WTC11 (cell line): ENCODE data around the gene ACHE. TPM values are rescaled to one million over a fixed set of nuclear protein-coding genes. Genes with fewer than 3 reads are reported as not detected.

Experiments
- CREB1 ChIP-seq: sonication (generic); formaldehyde crosslinking; IDR thresholded peaks from 2 replicates; pipeline ENCODE4 v1.8.0; 2023; ENCODE audit warnings: mild to moderate bottlenecking, missing genetic modification reagents
- CREM ChIP-seq: sonication (generic); formaldehyde crosslinking; IDR thresholded peaks from 2 replicates; pipeline ENCODE4 v1.8.1; 2022; ENCODE audit warnings: mild to moderate bottlenecking, missing genetic modification reagents, moderate library complexity
- ESRRA ChIP-seq: sonication (generic); formaldehyde crosslinking; IDR thresholded peaks from 2 replicates; pipeline ENCODE4 v1.8.1; 2022; ENCODE audit warnings: mild to moderate bottlenecking, missing genetic modification reagents, borderline replicate concordance
- FOXK1 ChIP-seq: sonication (generic); formaldehyde crosslinking; IDR thresholded peaks from 2 replicates; pipeline ENCODE4 v1.8.0; 2022; ENCODE audit warnings: mild to moderate bottlenecking, moderate library complexity, missing genetic modification reagents
- FOXP1 ChIP-seq: sonication (generic); formaldehyde crosslinking; IDR thresholded peaks from 2 replicates; pipeline ENCODE4 v1.8.0; 2022; ENCODE audit warnings: missing genetic modification reagents, mild to moderate bottlenecking, moderate library complexity, borderline replicate concordance
- GRHL2 ChIP-seq: fragments of 250-450 bp; sonication (Bioruptor Pico); IDR thresholded peaks from 2 replicates; pipeline ENCODE4 v1.8.0; 2022; ENCODE audit warnings: mild to moderate bottlenecking, moderate library complexity; ENCODE audit not compliant: insufficient replicate concordance, severe bottlenecking
- GTF2I ChIP-seq: fragments of 250-450 bp; sonication (Bioruptor Pico); conservative IDR thresholded peaks from 2 replicates; pipeline ENCODE4 v1.4.0; 2021; ENCODE audit warnings: mild to moderate bottlenecking
- IRF2 ChIP-seq: sonication (generic); formaldehyde crosslinking; IDR thresholded peaks from 2 replicates; pipeline ENCODE4 v1.8.0; 2022; ENCODE audit warnings: low read depth, missing genetic modification reagents, borderline replicate concordance
- KAT7 ChIP-seq: sonication (generic); formaldehyde crosslinking; IDR thresholded peaks from 2 replicates; pipeline ENCODE4 v1.8.1; 2023; ENCODE audit warnings: missing genetic modification reagents, mild to moderate bottlenecking, borderline replicate concordance
- MYBL2 ChIP-seq: sonication (generic); formaldehyde crosslinking; IDR thresholded peaks from 2 replicates; pipeline ENCODE4 v1.8.1; 2023; ENCODE audit warnings: mild to moderate bottlenecking, moderate library complexity, missing genetic modification reagents
- PRRX2 ChIP-seq: fragments of 250-450 bp; sonication (Bioruptor Pico); IDR thresholded peaks from 2 replicates; pipeline ENCODE4 v1.8.0; 2021; ENCODE audit warnings: mild to moderate bottlenecking
- RORB ChIP-seq: fragments of 250-450 bp; sonication (Bioruptor Pico); IDR thresholded peaks from 2 replicates; pipeline ENCODE4 v1.9.0; 2021; ENCODE audit warnings: mild to moderate bottlenecking
- SOX15 ChIP-seq: fragments of 250-450 bp; sonication (Bioruptor Pico); IDR thresholded peaks from 2 replicates; pipeline ENCODE4 v1.9.0; 2021; ENCODE audit warnings: mild to moderate bottlenecking
- TEAD1 ChIP-seq: sonication (generic); formaldehyde crosslinking; IDR thresholded peaks from 2 replicates; pipeline ENCODE4 v1.8.0; 2022; ENCODE audit warnings: mild to moderate bottlenecking, missing genetic modification reagents
- TP53 ChIP-seq: sonication (generic); formaldehyde crosslinking; IDR thresholded peaks from 2 replicates; pipeline ENCODE4 v1.8.1; 2023; ENCODE audit warnings: mild to moderate bottlenecking, missing genetic modification reagents
- ZNF232 ChIP-seq: sonication (generic); formaldehyde crosslinking; IDR thresholded peaks from 2 replicates; pipeline ENCODE4 v1.8.0; 2022; ENCODE audit warnings: mild to moderate bottlenecking, missing genetic modification reagents
- ZNF263 ChIP-seq: sonication (generic); formaldehyde crosslinking; IDR thresholded peaks from 2 replicates; pipeline ENCODE4 v1.8.1; 2022; ENCODE audit warnings: low read depth, mild to moderate bottlenecking, moderate library complexity, missing genetic modification reagents
- ZNF317 ChIP-seq: sonication (generic); formaldehyde crosslinking; IDR thresholded peaks from 2 replicates; pipeline ENCODE4 v1.8.1; 2023; ENCODE audit warnings: low read depth, mild to moderate bottlenecking, moderate library complexity, missing genetic modification reagents, borderline replicate concordance
- ZNF416 ChIP-seq: fragments of 250-450 bp; sonication (Bioruptor Pico); IDR thresholded peaks from 2 replicates; pipeline ENCODE4 v1.9.0; 2021; ENCODE audit warnings: mild to moderate bottlenecking, inconsistent platforms
- total RNA-seq: library from RNA; stranded (reverse); gene quantifications from 3 replicates; pipeline ENCODE4 v1.2.3, GENCODE V29; 2021
- TF ChIP-seq, protein P1 (sequence below): sonication (generic); formaldehyde crosslinking; IDR thresholded peaks from 2 replicates; pipeline ENCODE4 v1.8.1; 2023; ENCODE audit warnings: mild to moderate bottlenecking, missing genetic modification reagents, moderate library complexity
- TF ChIP-seq, protein P2 (sequence below): sonication (generic); formaldehyde crosslinking; IDR thresholded peaks from 2 replicates; pipeline ENCODE4 v1.8.0; 2022; ENCODE audit warnings: mild to moderate bottlenecking, missing genetic modification reagents
- TF ChIP-seq, protein P3 (sequence below): sonication (generic); formaldehyde crosslinking; IDR thresholded peaks from 2 replicates; pipeline ENCODE4 v1.8.1; 2022; ENCODE audit warnings: low read depth, missing genetic modification reagents, borderline replicate concordance
- TF ChIP-seq, protein P4 (sequence below): sonication (generic); formaldehyde crosslinking; IDR thresholded peaks from 2 replicates; pipeline ENCODE4 v1.8.1; 2022; ENCODE audit warnings: mild to moderate bottlenecking, moderate library complexity, missing genetic modification reagents
- TF ChIP-seq, protein P5 (sequence below): fragments of 250-450 bp; sonication (Bioruptor Pico); IDR thresholded peaks from 2 replicates; pipeline ENCODE4 v1.9.0; 2021; ENCODE audit warnings: moderate library complexity, mild to moderate bottlenecking, inconsistent platforms, borderline replicate concordance
- TF ChIP-seq, protein P6 (sequence below): sonication (generic); formaldehyde crosslinking; IDR thresholded peaks from 2 replicates; pipeline ENCODE4 v1.8.0; 2023; ENCODE audit warnings: missing genetic modification reagents, mild to moderate bottlenecking, borderline replicate concordance
- TF ChIP-seq, protein P7 (sequence below): fragments of 250-450 bp; sonication (Bioruptor Pico); IDR thresholded peaks from 2 replicates; pipeline ENCODE4 v1.9.0; 2021; ENCODE audit warnings: mild to moderate bottlenecking, borderline replicate concordance

ACHE gene
- total RNA-seq, 1 experiment from 2014 or later, result 7.7 TPM

DNA sequence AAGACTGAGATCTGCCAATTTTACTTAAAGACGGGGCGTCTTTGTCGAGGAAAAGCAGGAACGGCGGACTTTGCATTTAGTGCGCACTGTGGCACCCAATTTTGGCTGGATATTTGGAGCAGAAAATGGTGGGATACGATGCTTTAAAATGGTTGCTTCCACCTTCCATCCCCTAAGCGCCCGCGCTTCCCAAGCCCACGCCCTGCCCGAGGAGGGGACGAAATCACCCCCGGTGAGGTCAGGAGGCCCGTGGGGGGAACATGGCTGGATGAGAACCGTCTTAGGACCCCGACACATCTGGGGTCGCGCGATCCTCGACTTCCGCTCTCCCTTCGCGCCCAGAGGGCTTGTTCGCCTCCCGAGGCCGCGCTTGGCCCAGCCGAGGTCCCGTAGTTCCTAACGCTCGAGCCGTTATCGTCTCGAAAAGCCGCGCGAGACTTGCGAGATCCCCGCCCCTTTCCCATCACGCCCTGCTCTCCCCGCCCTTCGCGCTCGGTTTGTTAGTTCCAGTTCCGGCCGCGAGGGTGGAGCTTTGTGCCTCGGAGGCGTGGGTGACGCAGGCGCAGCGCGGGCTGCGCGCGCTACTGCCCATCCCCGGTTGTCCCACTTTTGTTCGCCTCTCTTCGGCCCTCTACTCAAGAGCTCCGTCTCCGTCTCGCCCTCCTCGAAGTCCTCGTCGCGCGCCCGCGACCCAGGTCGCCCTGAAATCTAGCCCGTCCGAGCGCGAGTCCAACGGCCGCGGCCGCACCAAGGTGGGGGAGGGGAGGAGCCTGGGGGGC lies 20.9 kb downstream of the ACHE start, which contains the start of gene SRRT (continued):
- TF ChIP-seq, protein P1, sequence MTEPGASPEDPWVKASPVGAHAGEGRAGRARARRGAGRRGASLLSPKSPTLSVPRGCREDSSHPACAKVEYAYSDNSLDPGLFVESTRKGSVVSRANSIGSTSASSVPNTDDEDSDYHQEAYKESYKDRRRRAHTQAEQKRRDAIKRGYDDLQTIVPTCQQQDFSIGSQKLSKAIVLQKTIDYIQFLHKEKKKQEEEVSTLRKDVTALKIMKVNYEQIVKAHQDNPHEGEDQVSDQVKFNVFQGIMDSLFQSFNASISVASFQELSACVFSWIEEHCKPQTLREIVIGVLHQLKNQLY, result no peak
- no peak for TF ChIP-seq GTF2I
- TF ChIP-seq ZNF416 (CRISPR knock-in tag), result no peak
- TF ChIP-seq SOX15, result no peak
- peak; percentile 61 for TF ChIP-seq TEAD1 (CRISPR knock-in tag)
- TF ChIP-seq ESRRA (CRISPR knock-in tag), result 0 out of 2 replicates have a peak, but pooled peaks have one; percentile 3
- 0 out of 2 replicates have a peak, but pooled peaks have one; percentile 77 for TF ChIP-seq CREB1
- peak; percentile 88 for TF ChIP-seq FOXK1 (CRISPR knock-in tag)
- TF ChIP-seq TP53 (CRISPR knock-in tag), result no peak
- TF ChIP-seq, protein P2, sequence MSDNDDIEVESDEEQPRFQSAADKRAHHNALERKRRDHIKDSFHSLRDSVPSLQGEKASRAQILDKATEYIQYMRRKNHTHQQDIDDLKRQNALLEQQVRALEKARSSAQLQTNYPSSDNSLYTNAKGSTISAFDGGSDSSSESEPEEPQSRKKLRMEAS (CRISPR knock-in tag), result peak; percentile 68; the same call in 1 of the 2 replicates
- TF ChIP-seq RORB (CRISPR knock-in tag), result no peak
- TF ChIP-seq, protein P3, sequence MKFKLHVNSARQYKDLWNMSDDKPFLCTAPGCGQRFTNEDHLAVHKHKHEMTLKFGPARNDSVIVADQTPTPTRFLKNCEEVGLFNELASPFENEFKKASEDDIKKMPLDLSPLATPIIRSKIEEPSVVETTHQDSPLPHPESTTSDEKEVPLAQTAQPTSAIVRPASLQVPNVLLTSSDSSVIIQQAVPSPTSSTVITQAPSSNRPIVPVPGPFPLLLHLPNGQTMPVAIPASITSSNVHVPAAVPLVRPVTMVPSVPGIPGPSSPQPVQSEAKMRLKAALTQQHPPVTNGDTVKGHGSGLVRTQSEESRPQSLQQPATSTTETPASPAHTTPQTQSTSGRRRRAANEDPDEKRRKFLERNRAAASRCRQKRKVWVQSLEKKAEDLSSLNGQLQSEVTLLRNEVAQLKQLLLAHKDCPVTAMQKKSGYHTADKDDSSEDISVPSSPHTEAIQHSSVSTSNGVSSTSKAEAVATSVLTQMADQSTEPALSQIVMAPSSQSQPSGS (CRISPR knock-in tag), result no peak
- TF ChIP-seq CREM (CRISPR knock-in tag), result peak; percentile 38; the same call in 1 of the 2 replicates
- TF ChIP-seq, protein P4, sequence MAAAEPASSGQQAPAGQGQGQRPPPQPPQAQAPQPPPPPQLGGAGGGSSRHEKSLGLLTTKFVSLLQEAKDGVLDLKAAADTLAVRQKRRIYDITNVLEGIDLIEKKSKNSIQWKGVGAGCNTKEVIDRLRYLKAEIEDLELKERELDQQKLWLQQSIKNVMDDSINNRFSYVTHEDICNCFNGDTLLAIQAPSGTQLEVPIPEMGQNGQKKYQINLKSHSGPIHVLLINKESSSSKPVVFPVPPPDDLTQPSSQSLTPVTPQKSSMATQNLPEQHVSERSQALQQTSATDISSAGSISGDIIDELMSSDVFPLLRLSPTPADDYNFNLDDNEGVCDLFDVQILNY, result peak; percentile 67; the same call in 1 of the 2 replicates
- TF ChIP-seq, protein P5, sequence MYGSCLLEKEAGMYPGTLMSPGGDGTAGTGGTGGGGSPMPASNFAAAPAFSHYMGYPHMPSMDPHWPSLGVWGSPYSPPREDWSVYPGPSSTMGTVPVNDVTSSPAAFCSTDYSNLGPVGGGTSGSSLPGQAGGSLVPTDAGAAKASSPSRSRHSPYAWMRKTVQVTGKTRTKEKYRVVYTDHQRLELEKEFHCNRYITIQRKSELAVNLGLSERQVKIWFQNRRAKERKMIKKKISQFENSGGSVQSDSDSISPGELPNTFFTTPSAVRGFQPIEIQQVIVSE, result no peak
- peak; percentile 99 for TF ChIP-seq MYBL2 (CRISPR knock-in tag)
- TF ChIP-seq ZNF232 (CRISPR knock-in tag), result peak; percentile 92; the same call in 1 of the 2 replicates
- TF ChIP-seq, protein P6, sequence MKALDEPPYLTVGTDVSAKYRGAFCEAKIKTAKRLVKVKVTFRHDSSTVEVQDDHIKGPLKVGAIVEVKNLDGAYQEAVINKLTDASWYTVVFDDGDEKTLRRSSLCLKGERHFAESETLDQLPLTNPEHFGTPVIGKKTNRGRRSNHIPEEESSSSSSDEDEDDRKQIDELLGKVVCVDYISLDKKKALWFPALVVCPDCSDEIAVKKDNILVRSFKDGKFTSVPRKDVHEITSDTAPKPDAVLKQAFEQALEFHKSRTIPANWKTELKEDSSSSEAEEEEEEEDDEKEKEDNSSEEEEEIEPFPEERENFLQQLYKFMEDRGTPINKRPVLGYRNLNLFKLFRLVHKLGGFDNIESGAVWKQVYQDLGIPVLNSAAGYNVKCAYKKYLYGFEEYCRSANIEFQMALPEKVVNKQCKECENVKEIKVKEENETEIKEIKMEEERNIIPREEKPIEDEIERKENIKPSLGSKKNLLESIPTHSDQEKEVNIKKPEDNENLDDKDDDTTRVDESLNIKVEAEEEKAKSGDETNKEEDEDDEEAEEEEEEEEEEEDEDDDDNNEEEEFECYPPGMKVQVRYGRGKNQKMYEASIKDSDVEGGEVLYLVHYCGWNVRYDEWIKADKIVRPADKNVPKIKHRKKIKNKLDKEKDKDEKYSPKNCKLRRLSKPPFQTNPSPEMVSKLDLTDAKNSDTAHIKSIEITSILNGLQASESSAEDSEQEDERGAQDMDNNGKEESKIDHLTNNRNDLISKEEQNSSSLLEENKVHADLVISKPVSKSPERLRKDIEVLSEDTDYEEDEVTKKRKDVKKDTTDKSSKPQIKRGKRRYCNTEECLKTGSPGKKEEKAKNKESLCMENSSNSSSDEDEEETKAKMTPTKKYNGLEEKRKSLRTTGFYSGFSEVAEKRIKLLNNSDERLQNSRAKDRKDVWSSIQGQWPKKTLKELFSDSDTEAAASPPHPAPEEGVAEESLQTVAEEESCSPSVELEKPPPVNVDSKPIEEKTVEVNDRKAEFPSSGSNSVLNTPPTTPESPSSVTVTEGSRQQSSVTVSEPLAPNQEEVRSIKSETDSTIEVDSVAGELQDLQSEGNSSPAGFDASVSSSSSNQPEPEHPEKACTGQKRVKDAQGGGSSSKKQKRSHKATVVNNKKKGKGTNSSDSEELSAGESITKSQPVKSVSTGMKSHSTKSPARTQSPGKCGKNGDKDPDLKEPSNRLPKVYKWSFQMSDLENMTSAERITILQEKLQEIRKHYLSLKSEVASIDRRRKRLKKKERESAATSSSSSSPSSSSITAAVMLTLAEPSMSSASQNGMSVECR (CRISPR knock-in tag), result peak; percentile 61; the same call in 1 of the 2 replicates
- TF ChIP-seq ZNF317, result no peak
- TF ChIP-seq IRF2 (CRISPR knock-in tag), result no peak
- TF ChIP-seq ZNF263, result no peak
- TF ChIP-seq, protein P7, sequence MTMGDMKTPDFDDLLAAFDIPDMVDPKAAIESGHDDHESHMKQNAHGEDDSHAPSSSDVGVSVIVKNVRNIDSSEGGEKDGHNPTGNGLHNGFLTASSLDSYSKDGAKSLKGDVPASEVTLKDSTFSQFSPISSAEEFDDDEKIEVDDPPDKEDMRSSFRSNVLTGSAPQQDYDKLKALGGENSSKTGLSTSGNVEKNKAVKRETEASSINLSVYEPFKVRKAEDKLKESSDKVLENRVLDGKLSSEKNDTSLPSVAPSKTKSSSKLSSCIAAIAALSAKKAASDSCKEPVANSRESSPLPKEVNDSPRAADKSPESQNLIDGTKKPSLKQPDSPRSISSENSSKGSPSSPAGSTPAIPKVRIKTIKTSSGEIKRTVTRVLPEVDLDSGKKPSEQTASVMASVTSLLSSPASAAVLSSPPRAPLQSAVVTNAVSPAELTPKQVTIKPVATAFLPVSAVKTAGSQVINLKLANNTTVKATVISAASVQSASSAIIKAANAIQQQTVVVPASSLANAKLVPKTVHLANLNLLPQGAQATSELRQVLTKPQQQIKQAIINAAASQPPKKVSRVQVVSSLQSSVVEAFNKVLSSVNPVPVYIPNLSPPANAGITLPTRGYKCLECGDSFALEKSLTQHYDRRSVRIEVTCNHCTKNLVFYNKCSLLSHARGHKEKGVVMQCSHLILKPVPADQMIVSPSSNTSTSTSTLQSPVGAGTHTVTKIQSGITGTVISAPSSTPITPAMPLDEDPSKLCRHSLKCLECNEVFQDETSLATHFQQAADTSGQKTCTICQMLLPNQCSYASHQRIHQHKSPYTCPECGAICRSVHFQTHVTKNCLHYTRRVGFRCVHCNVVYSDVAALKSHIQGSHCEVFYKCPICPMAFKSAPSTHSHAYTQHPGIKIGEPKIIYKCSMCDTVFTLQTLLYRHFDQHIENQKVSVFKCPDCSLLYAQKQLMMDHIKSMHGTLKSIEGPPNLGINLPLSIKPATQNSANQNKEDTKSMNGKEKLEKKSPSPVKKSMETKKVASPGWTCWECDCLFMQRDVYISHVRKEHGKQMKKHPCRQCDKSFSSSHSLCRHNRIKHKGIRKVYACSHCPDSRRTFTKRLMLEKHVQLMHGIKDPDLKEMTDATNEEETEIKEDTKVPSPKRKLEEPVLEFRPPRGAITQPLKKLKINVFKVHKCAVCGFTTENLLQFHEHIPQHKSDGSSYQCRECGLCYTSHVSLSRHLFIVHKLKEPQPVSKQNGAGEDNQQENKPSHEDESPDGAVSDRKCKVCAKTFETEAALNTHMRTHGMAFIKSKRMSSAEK (CRISPR knock-in tag), result no peak
- peak; percentile 35; the same call in 1 of the 2 replicates for TF ChIP-seq KAT7 (CRISPR knock-in tag)
- no peak for TF ChIP-seq PRRX2 (CRISPR knock-in tag)
- TF ChIP-seq GRHL2 (CRISPR knock-in tag), result no peak
- peak; percentile 80; the same call in 1 of the 2 replicates for TF ChIP-seq FOXP1
